ENCODE measurements around the gene ZNF644.
"Not testable (repeated sequence)": the region's sequence is repeated elsewhere in the genome, so short reads cannot be mapped to it uniquely, and the experiment has no call there.

- not testable (repeated sequence) for TF ChIP-seq CTCF, POLR2A, POLR2AphosphoS5 (IDR thresholded peaks at IDR 0.05)
Observed at GRCh38 chr1:90891756-90892155, 130.1 kb downstream of the ZNF644 start.

All from breast epithelium (tissue), 3 donors.